Neural progenitor cell (in vitro differentiated cells): ENCODE results near the gene PFKFB4. TPM values are rescaled to one million over a fixed set of nuclear protein-coding genes. Genes with fewer than 3 reads are reported as not detected.
"Not testable (repeated sequence)": the region's sequence is repeated elsewhere in the genome, so short reads cannot be mapped to it uniquely, and the experiment has no call there.

Experiments
- DNase-seq: peaks from one replicate; pipeline ENCODE4 v3.0.0-alpha.2; 2016; ENCODE audit warnings: low spot score
- H2AFZ ChIP-seq: fragments of 200-600 bp; sonication (generic); replicated peaks from 2 replicates; pipeline ENCODE4 v1.6.1; 2016; ENCODE audit warnings: antibody characterized with exemption
- H3F3A ChIP-seq: fragments of 200-600 bp; sonication (generic); 2 replicates; pipeline ENCODE4 v1.6.1; 2016; ENCODE audit warnings: antibody characterized with exemption, low read depth
- H3K27ac ChIP-seq: fragments of 200-600 bp; sonication (generic); 2 replicates; pipeline ENCODE4 v1.5.1; 2016; ENCODE audit warnings: mild to moderate bottlenecking
- H3K27me3 ChIP-seq: fragments of 200-600 bp; sonication (generic); 2 replicates; pipeline ENCODE4 v1.6.1; 2016; ENCODE audit warnings: mild to moderate bottlenecking, moderate library complexity
- H3K36me3 ChIP-seq: fragments of 200-600 bp; sonication (generic); 2 replicates; pipeline ENCODE4 v1.5.1; 2016
- H3K4me1 ChIP-seq: fragments of 200-600 bp; sonication (generic); 2 replicates; pipeline ENCODE4 v1.6.1; 2016; ENCODE audit warnings: mixed run types
- H3K4me2 ChIP-seq: fragments of 200-600 bp; sonication (generic); 2 replicates; pipeline ENCODE4 v1.6.1; 2016
- H3K4me3 ChIP-seq: fragments of 200-600 bp; sonication (generic); 2 replicates; pipeline ENCODE4 v1.5.1; 2016
- H3K79me2 ChIP-seq: fragments of 200-600 bp; sonication (generic); 2 replicates; pipeline ENCODE4 v1.6.1; 2016; ENCODE audit warnings: low read depth
- H3K9ac ChIP-seq: fragments of 200-600 bp; sonication (generic); 2 replicates; pipeline ENCODE4 v1.6.1; 2016
- H3K9me3 ChIP-seq: fragments of 200-600 bp; sonication (generic); 2 replicates; pipeline ENCODE4 v1.5.1; 2016; ENCODE audit warnings: low read depth
- H4K20me1 ChIP-seq: fragments of 200-600 bp; sonication (generic); 2 replicates; pipeline ENCODE4 v1.6.1; 2016; ENCODE audit warnings: low read depth
- H3K27ac Mint-ChIP-seq: 3 replicates; pipeline ENCODE4 v1.8.0; 2021; ENCODE audit warnings: mixed read lengths
- H3K27me3 Mint-ChIP-seq: 2 replicates; pipeline ENCODE4 v1.8.0; 2022; ENCODE audit warnings: low read depth, mild to moderate bottlenecking, inconsistent platforms, moderate library complexity, mixed read lengths; ENCODE audit not compliant: insufficient read depth
- H3K36me3 Mint-ChIP-seq: 3 replicates; pipeline ENCODE4 v1.8.0; 2021; ENCODE audit warnings: mixed read lengths
- H3K4me1 Mint-ChIP-seq: 3 replicates; pipeline ENCODE4 v1.8.0; 2021; ENCODE audit warnings: mixed read lengths
- H3K4me3 Mint-ChIP-seq: 3 replicates; pipeline ENCODE4 v1.8.0; 2021; ENCODE audit warnings: mild to moderate bottlenecking, moderate library complexity, mixed read lengths
- H3K9me3 Mint-ChIP-seq: 3 replicates; pipeline ENCODE4 v1.8.0; 2020; ENCODE audit warnings: mixed read lengths
- EZH2 ChIP-seq: fragments of 200-600 bp; sonication (generic); IDR thresholded peaks from 2 replicates; pipeline ENCODE4 v1.6.1; 2017; ENCODE audit warnings: antibody characterized with exemption, mild to moderate bottlenecking, moderate library complexity
- EZH2phosphoT487 ChIP-seq: fragments of 200-600 bp; sonication (generic); IDR thresholded peaks from 2 replicates; pipeline ENCODE4 v1.6.1; 2017; ENCODE audit warnings: antibody characterized with exemption
- total RNA-seq: library from RNA; depleted of rRNA; stranded (reverse); fragments of >200 nt; gene quantifications from 2 replicates; pipeline ENCODE4 v1.2.3, GENCODE V29; 2015; ENCODE audit warnings: low replicate concordance
- TF ChIP-seq, protein P1 (sequence below): fragments of 200-600 bp; sonication (generic); IDR thresholded peaks from 2 replicates; pipeline ENCODE4 v1.5.1; 2017; ENCODE audit warnings: antibody characterized with exemption, mild to moderate bottlenecking

Gene PFKFB4
- total RNA-seq, 1 donor from 2014 or later = 59.5 TPM

DNA sequence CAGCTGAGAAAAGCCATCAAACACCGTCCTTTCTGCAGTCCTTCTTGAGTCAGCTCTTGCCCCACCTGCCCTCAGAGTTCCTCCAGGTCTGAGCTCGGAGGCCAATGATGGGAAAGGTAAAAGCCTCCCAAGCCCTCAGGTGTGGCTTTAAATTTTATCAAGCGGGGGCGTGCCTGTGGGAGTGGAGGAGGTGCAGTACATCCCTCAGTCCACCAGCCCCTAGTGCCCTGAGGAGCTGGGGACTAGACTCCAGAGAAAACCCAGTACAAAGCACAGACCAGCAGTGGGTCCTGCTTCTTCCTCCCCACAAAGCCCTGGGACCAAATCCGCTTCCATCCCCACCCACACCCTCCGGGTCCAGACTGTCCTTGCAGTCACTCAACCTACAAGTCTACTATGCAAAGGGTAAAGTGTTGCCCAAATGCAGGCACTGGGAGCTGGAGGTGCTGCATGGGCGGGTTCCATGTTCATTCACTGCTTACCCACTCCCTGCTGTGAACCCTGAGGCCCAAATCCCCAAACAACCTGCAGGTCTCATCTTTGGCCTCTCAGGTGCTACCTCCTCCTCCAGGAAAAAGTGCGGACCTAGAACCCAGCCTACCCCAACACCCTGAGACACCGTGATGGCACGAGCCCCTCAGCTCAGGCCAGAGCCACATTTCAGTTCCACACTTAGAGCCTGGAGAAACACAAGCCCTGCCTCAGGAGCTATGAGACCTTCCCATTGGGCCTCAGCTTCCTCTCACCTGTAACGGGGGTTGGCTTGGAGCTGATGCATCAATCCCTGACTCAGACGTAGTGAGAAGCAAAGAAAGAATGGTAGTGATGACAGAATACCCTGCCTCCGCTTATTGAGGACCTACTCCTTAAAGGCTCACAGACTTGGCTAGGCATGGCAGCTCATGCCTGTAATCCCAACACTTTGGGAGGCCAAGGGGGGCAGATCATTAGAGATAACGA, 2.4 kb downstream of the PFKFB4 start:
- Histone ChIP-seq H3K27me3 (no peaks in the 10 kb centered on the region), H3K4me2 (peak overlapping the region; percentile 90), H2AFZ (no peak overlapping the region), H3K4me1 (peaks cover 23% of the 10 kb centered on the region), H3F3A (peaks cover 15% of the 10 kb centered on the region), H4K20me1 (peaks cover 56% of the 10 kb centered on the region), H3K9me3 (no peaks in the 10 kb centered on the region), H3K27ac (no peak overlapping the region), H3K79me2 (peaks cover 40% of the 10 kb centered on the region), H3K4me3 (peak overlapping the region; percentile 85), H3K36me3 (no peaks in the 10 kb centered on the region), H3K9ac (no peak overlapping the region)
- Mint-ChIP-seq H3K4me3 (peak overlapping the region; percentile 95), H3K4me1 (peaks cover 52% of the 10 kb centered on the region), H3K27me3 (peaks cover 5% of the 10 kb centered on the region), H3K36me3 (peaks cover 12% of the 10 kb centered on the region), H3K9me3 (no peaks in the 10 kb centered on the region), H3K27ac (no peak overlapping the region)
- no peak for TF ChIP-seq EZH2phosphoT487
- no peak for TF ChIP-seq EZH2
- TF ChIP-seq, protein P1, sequence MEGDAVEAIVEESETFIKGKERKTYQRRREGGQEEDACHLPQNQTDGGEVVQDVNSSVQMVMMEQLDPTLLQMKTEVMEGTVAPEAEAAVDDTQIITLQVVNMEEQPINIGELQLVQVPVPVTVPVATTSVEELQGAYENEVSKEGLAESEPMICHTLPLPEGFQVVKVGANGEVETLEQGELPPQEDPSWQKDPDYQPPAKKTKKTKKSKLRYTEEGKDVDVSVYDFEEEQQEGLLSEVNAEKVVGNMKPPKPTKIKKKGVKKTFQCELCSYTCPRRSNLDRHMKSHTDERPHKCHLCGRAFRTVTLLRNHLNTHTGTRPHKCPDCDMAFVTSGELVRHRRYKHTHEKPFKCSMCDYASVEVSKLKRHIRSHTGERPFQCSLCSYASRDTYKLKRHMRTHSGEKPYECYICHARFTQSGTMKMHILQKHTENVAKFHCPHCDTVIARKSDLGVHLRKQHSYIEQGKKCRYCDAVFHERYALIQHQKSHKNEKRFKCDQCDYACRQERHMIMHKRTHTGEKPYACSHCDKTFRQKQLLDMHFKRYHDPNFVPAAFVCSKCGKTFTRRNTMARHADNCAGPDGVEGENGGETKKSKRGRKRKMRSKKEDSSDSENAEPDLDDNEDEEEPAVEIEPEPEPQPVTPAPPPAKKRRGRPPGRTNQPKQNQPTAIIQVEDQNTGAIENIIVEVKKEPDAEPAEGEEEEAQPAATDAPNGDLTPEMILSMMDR = no peak
- DNase-seq = no peak

DNA sequence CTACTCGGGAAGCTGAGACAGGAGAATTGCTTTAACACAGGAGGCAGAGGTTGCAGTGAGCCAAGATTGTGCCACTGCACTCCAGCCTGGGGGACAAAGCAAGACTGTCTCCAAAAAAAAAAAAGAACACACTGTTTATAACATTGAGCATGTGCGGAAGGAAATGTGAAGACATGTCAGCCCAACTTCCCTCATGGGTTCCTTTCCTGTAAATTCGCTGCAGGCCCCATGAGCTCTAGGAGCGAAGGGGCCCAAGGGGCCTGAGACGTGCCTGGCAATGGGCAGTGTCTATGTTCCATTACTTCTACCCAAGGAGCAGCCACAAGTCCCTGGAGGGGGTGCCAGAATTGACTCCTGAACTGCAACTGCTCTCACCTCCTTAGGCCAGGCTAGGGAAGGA, 3.2 kb downstream of the PFKFB4 start:
- Histone ChIP-seq H3K4me2 (no peak overlapping the region), H4K20me1 (peaks cover 59% of the 10 kb centered on the region), H3F3A (peaks cover 15% of the 10 kb centered on the region), H3K27me3 (no peaks in the 10 kb centered on the region), H3K36me3 (no peaks in the 10 kb centered on the region), H3K27ac (no peak overlapping the region), H3K4me1 (peaks cover 19% of the 10 kb centered on the region), H3K4me3 (no peak overlapping the region), H3K9me3 (no peaks in the 10 kb centered on the region), H2AFZ (no peak overlapping the region), H3K9ac (no peak overlapping the region), H3K79me2 (peaks cover 40% of the 10 kb centered on the region)
- no peak for DNase-seq
- H3K27me3 Mint-ChIP-seq = peaks cover 5% of the 10 kb centered on the region
- TF ChIP-seq, protein P1 = no peak
- TF ChIP-seq EZH2phosphoT487 (no peak), EZH2 (no peak)
- peaks cover 16% of the 10 kb centered on the region for H3K36me3 Mint-ChIP-seq
- H3K9me3 Mint-ChIP-seq = no peaks in the 10 kb centered on the region
- H3K4me3 Mint-ChIP-seq = no peak overlapping the region
- H3K4me1 Mint-ChIP-seq = peaks cover 46% of the 10 kb centered on the region
- H3K27ac Mint-ChIP-seq = no peak overlapping the region

DNA sequence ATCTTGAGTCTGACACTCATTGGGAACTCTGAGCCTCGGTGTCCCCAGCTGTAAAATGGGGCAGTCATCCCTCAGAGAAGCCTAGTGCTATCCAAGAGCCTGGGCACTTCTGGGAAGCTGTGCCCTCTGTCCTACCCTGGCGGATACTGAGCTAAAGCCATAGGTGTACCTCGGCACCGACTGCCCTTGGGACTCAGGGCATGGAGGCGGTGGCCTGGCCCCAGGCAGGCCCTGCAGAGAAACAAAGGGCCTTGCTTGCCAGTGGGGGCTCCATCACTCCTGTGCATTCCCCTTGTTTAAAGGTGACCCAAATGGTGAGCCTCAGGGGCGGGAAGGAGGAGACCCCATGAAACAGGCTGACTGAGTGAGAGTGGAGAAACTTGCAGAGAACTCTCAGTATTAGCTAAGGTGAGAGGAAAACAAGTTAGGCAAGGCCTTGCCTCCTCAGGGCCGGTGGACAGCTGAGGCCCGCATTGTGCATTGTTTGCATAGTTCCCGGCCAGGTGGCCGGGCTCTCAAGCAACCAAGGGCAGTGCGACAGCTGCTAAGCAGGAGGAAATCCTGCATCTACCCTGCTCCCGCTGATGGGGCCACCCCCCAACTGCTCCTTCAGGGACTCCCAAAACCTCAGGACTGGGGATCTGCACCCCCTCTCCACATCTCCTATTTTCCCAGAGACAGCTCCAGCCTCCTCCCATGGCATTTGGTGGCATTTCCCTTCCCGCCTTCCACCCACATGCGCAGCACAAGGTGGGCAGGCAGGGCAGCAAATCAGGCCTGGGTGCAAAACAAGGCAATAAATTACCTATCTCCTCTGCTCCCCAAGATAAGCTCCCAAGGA, 4.3 kb downstream of the PFKFB4 start:
- Mint-ChIP-seq H3K27ac (no peak overlapping the region), H3K4me3 (no peak overlapping the region)

DNA sequence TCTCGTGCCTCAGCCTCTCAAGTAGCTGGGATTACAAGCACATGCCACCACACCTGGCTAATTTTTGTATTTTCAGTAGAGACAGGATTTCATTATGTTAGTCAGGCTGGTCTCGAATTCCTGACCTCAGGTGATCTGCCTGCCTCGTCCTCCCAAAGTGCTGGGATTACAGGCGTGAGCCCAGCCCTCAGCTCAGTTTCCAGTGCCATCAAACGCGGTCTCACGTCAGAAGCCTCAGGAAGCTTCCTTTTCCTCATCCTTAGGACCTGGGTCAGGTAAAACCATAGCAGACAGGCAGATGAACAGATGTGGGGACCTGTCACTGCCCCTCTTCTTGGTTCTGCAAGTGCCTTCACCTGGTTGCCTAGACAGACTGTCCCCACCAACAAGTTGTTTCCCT, 5.0 kb downstream of the PFKFB4 start:
- H2AFZ ChIP-seq, H3K4me3 Mint-ChIP-seq, H3K9ac ChIP-seq, H3K27me3 ChIP-seq, H3K4me2 ChIP-seq, H3K27me3 Mint-ChIP-seq, H3K4me3 ChIP-seq, H3K9me3 ChIP-seq, H3K36me3 ChIP-seq, H3K27ac Mint-ChIP-seq, H3K27ac ChIP-seq, H3F3A ChIP-seq, DNase-seq, H3K9me3 Mint-ChIP-seq: not testable (repeated sequence)
- Histone ChIP-seq H3K4me1 (peaks cover 18% of the 10 kb centered on the region), H4K20me1 (peaks cover 59% of the 10 kb centered on the region), H3K79me2 (peaks cover 40% of the 10 kb centered on the region)
- Mint-ChIP-seq H3K36me3 (peaks cover 23% of the 10 kb centered on the region), H3K4me1 (peaks cover 39% of the 10 kb centered on the region)

More for the DNA sequence above, 4.3 kb downstream of the PFKFB4 start:
- Histone ChIP-seq H3K27ac (no peak overlapping the region), H3K36me3 (no peaks in the 10 kb centered on the region), H3K79me2 (peaks cover 40% of the 10 kb centered on the region), H3K9ac (no peak overlapping the region), H3K4me2 (no peak overlapping the region), H3K27me3 (no peaks in the 10 kb centered on the region), H3K4me3 (no peak overlapping the region), H3K9me3 (no peaks in the 10 kb centered on the region), H4K20me1 (peaks cover 59% of the 10 kb centered on the region), H3K4me1 (peaks cover 18% of the 10 kb centered on the region), H2AFZ (no peak overlapping the region), H3F3A (peaks cover 11% of the 10 kb centered on the region)
- DNase-seq = no peak
- no peaks in the 10 kb centered on the region for H3K9me3 Mint-ChIP-seq
- H3K4me1 Mint-ChIP-seq = peaks cover 41% of the 10 kb centered on the region
- TF ChIP-seq, protein P1 = no peak
- TF ChIP-seq EZH2 (no peak), EZH2phosphoT487 (no peak)
- peaks cover 3% of the 10 kb centered on the region for H3K27me3 Mint-ChIP-seq
- peaks cover 16% of the 10 kb centered on the region for H3K36me3 Mint-ChIP-seq
